Activated T-helper 9 cell treated with anti-CD3 and anti-CD28 coated beads, Interleukin-2, amount 50 U/mL, for 16 hours (primary cell): ENCODE results near the gene CDC73.
"Not testable (repeated sequence)": the region's sequence is repeated elsewhere in the genome, so short reads cannot be mapped to it uniquely, and the experiment has no call there.

Experiments
- DNase-seq: peaks from one replicate; pipeline ENCODE4 v3.0.0-alpha.2; 2020; ENCODE audit warnings: low read depth

The CDC73 gene

GRCh38 chr1:193181985-193182384, 60.2 kb downstream of the CDC73 start:
- no peak for DNase-seq

GRCh38 chr1:193183019-193183627, 61.3 kb downstream of the CDC73 start:
- DNase-seq = no peak

- no peak for DNase-seq
Observed at GRCh38 chr1:193184776-193185175, 62.9 kb downstream of the CDC73 start.

DNA sequence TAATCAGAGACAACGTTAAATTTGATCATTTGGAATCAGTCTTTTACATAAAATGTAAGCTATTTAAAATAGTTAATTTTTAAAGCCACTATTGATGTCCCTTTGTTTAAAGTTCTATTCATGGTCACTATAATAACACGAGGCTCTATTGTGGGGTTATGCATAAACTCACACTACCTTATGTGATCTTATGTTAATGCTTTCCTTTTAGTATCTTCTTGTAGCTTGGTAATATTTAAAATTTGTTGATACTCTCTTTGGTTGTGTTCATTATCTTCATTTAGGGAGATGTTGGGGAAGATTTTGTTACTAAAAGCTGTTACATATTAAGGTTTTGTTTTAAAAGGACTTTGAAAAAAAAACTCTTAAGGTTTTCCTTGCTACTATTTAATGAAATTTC, 63.4 kb downstream of the CDC73 start:
- no peak for DNase-seq

DNA sequence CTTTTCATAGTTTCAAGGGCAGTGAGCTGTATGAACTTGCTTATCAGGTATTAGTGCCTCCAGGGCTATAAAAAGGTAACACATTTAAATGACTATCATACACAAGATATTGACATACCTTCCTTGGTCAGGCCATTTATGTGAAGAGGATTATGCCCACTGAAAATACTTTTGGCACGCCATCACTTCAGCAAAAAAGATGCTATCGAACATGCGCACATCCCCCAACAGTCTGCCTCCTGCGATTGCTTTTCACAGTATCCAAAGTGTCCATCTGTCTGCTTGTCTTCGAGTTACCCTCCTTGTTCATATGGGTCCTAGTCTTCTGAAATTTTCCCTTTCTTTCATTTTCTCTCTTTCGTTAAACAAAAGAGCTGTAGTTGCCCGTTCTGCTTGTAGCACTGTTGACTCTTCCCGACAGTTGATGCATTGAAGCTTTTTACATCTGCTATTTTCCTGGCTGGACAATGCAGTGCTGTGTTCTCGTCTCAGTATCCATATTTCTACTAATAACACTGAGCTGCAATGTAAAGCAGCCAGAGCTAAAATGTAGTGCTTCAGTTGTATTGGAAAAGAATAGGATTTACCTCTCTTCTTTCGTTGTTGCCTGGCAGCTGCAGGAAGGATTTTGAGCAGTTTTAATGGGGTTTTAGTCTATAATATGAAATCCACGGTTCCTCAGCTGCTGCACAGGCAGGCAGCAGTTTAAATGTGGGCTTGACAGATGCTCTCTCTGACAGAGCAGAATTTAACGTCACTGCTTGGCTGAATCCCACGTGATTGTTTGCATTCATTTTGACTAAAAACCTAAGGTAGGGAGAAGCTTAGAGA, 64.3 kb downstream of the CDC73 start, which contains the start of gene B3GALT2:
Gene B3GALT2, minus strand, starts transcription at position 713 of the 831 bp plus-strand sequence. CDS start 5,051 bp downstream, outside the sequence.
- no peak for DNase-seq

DNA sequence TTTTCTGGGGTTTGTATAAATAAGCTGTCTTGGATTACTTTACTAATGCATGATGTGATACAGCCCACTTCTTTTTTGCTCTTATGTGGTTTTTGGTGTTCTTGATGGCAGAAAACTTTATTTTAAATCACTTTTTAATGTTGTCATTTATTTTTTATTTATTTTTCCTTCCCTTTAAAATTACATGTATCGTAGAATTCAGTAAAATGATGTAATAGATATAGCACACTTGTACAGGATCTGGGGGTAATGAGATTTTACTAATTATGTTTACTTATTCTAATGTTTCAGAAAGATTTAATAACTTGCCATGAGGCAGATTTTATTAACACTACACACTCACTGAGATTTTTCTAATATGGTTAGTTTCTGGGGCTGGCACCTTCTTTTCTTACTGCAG, 65.3 kb downstream of the CDC73 start:
- no peak for DNase-seq

GRCh38 chr1:193188915-193189314, 67.1 kb downstream of the CDC73 start:
- DNase-seq = not testable (repeated sequence)

DNA sequence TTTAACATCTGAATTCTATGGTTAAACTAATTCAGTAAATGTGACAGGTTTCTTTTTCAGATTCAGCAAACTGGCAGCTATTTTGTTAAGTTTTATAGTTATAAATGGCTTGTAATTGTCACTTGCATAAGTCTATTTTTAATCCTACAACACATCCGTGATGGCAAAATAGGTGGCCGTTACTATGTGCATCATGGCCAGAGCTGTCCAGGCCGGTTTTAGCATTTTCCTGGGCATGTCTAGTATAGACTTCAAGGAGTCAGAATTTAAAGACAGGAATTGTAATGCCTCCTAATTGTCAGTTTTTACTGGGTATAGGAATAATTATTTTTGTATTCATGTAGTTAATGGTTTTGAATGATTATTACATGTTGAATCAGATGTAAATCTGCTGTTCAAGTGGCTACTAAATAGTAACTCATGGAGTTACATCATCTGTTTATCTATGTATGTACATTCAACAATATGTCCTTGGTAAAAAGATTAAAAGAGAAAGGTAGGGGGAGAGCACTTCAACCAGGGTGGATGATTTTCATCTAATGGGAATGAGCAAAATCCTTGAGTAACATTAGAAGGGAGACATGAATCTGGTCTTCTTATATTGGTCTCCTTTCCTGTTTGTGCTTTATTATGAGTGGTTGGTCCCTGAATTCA, 67.7 kb downstream of the CDC73 start:
- no peak for DNase-seq

- no peak for DNase-seq
Observed at GRCh38 chr1:193190096-193190744, 68.4 kb downstream of the CDC73 start.

DNA sequence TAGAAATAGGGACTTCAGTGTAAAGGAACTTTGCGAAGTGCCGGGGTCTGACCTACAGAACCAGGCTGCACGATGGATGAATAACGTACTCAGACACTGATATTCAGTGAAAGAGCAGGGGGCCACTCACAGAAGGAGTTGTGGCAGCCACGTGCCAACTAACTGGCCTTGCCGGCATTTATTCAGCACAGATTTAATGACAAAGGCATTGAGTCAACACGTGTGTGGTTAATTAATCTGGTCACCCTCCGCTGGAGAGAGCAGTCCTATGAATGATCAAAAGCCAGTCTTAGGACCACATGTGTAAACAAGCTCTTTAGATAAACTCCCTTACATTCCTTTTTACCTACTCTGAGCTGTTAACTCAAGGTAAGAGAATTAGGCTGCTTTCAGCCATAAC, 70.8 kb downstream of the CDC73 start:
- no peak for DNase-seq

DNA sequence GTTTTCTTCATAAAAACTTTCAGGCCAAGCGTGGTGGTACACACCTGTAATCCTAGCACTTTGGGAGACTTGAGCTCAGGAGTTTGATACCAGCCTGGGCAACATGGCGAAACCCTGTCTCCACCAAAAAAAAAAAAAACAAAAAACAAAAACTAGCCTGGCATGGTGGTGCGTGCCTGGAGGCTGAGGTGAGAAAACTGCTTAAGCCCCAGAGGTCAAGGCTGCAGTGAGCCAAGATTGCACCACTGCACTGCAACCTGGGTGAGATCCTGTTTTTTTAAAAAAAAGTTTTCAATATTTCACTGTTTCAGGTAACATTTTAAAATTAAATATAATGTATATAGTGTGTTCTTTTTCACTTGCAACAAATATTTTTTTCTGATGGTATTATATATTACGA, 78.1 kb downstream of the CDC73 start:
- DNase-seq = no peak

DNA sequence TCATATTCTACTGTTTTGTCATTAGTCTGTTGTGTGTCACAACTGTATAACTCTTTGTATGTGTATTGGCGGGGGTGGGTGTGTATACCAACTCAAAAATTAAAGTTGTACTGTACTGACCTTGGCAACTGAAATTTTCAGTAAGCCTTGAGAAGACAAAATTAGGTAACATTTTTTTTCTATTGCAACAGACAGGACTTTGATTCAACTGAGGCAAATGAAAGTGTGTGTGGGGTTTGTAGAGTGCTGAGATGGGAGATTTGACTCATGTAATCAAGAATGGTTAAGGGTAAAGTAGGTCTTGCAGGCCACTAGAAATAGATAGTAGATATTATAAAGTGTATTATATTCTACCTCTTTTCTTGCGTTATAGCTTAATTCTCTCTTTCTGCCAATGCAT, 79.2 kb downstream of the CDC73 start:
- DNase-seq = no peak

- DNase-seq = no peak
Observed at GRCh38 chr1:193210996-193211395, 89.2 kb downstream of the CDC73 start.

DNA sequence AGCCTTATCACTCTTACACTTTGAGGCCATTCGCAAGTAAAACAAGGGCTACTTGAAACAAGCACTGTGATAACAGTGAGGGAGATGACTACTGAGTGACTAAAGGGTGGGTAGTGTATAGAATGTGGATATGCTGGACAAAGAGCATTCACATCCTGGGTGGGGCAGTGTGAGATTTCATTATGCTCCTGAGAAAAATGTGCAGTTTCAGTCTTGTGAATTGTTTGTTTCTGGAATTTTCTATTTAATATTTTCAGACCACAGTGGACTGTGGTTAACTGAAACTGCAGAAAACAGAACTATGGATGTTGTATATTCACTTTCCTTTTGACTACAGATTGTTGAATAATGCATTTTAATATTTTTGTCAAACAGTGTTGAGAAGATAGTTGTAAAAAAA, 89.7 kb downstream of the CDC73 start:
- DNase-seq = no peak

DNA sequence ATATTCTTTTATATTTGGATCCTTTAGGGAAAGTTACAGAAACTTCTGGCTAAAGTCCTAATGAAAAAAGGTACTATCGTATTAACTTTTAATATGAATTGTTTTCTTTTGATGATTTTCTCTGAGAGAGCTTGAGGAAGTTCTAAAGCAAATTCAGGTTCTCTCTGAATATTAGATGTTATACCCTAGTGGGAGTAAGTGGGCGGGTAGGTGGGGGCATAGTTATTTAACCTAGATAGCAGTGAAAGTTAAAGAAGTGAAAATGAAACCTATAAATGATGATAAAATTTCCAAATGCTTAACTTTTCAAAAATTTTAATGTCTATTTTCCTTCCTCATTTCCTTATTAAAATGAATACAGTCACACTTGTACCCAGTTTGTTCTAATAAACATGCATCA, 90.8 kb downstream of the CDC73 start:
- no peak for DNase-seq

GRCh38 chr1:193213998-193214397, 92.2 kb downstream of the CDC73 start:
- no peak for DNase-seq

- DNase-seq = no peak
Observed at GRCh38 chr1:193216920-193217319, 95.1 kb downstream of the CDC73 start.

- DNase-seq = no peak
Observed at GRCh38 chr1:193219391-193219790, 97.6 kb downstream of the CDC73 start.

DNA sequence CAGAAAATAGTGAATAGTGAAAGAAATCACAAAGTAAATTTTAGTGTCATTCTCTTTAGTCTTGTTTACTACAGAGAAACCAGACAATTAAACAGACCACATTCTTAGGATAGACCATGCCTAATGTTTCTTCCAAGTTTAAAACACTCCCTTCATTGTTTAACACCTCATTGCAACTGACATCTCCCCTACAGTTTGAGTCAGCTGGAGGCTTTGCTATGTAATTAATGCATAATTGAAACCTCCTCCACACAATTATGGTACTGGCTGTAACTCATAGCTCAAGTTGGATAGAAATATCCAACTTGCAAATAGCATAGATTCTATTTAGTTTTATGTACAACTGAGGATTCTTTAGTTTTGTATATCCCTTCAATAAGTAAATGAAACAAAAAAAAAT, 99.8 kb downstream of the CDC73 start:
- DNase-seq = no peak

DNA sequence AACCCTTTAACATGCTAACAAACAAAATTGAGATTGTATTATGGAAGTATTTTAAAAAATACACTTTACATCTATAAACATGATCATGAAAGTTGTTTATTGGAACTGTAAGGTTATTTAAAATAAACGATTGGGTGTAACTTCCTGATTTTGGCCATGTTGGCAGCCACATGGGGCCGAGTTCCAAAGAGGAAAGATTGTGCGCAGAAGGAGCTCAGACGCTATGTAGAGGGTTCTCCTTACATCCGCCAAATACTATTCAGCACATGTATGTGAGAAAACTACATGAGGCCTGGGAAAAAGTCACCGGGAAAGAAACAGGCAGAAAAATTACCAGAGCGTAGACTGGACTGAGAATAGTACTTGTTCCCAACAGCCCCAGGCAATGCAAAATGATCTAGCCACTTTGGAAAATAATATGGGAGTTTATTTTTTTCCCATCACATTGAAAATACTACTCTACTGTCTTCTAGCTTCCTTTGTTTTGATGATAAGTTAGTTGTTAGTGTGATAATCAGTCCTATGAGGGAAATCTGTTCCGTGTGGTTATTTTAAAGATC, 100.3 kb downstream of the CDC73 start:
- DNase-seq = no peak

- DNase-seq = no peak
Observed at GRCh38 chr1:193229136-193229535, 107.3 kb downstream of the CDC73 start.

- not testable (repeated sequence) for DNase-seq
Observed at GRCh38 chr1:193231146-193231545, 109.3 kb downstream of the CDC73 start.
